Glutamatergic neuron (in vitro differentiated cells): ENCODE results near the gene ZNF267. TPM values are rescaled to one million over a fixed set of nuclear protein-coding genes. Genes with fewer than 3 reads are reported as not detected.

ENCODE experiments used
- DNase-seq: peaks from one replicate; pipeline ENCODE4 v3.0.0; 2022
- H3K27ac Mint-ChIP-seq: one replicate; pipeline ENCODE4 v1.8.0; 2020; ENCODE audit warnings: mild to moderate bottlenecking, mixed read lengths, inconsistent platforms; ENCODE audit not compliant: unreplicated experiment
- H3K27me3 Mint-ChIP-seq: one replicate; pipeline ENCODE4 v1.8.0; 2020; ENCODE audit warnings: mild to moderate bottlenecking, moderate library complexity, mixed read lengths, inconsistent platforms; ENCODE audit not compliant: unreplicated experiment
- H3K36me3 Mint-ChIP-seq: one replicate; pipeline ENCODE4 v1.8.0; 2020; ENCODE audit warnings: mild to moderate bottlenecking, mixed read lengths, inconsistent platforms; ENCODE audit not compliant: unreplicated experiment
- H3K4me1 Mint-ChIP-seq: one replicate; pipeline ENCODE4 v1.8.0; 2020; ENCODE audit warnings: mild to moderate bottlenecking, low read depth, mixed read lengths, inconsistent platforms; ENCODE audit not compliant: unreplicated experiment
- H3K4me3 Mint-ChIP-seq: one replicate; pipeline ENCODE4 v1.8.0; 2020; ENCODE audit warnings: mild to moderate bottlenecking, mixed read lengths, inconsistent platforms; ENCODE audit not compliant: unreplicated experiment
- H3K9me3 Mint-ChIP-seq: one replicate; pipeline ENCODE4 v1.8.0; 2020; ENCODE audit warnings: mild to moderate bottlenecking, moderate library complexity, mixed read lengths, inconsistent platforms; ENCODE audit not compliant: unreplicated experiment
- total RNA-seq: library from RNA; stranded (reverse); fragmentation: NEBNext Ultra II Directional; extraction: Animal tissue kit (Norgen Biotek cat#: 25700); gene quantifications from one replicate; pipeline ENCODE4 v1.2.1, GENCODE V29; 2021; ENCODE audit not compliant: unreplicated experiment
- TF ChIP-seq, protein P1 (sequence below): fragments of 200-600 bp; sonication (generic); IDR thresholded peaks from one replicate; pipeline ENCODE4 v1.5.0; 2021; ENCODE audit not compliant: partially characterized antibody, unreplicated experiment

ZNF267 gene
- total RNA-seq, 1 donor from 2014 or later: 10.0 TPM

DNA sequence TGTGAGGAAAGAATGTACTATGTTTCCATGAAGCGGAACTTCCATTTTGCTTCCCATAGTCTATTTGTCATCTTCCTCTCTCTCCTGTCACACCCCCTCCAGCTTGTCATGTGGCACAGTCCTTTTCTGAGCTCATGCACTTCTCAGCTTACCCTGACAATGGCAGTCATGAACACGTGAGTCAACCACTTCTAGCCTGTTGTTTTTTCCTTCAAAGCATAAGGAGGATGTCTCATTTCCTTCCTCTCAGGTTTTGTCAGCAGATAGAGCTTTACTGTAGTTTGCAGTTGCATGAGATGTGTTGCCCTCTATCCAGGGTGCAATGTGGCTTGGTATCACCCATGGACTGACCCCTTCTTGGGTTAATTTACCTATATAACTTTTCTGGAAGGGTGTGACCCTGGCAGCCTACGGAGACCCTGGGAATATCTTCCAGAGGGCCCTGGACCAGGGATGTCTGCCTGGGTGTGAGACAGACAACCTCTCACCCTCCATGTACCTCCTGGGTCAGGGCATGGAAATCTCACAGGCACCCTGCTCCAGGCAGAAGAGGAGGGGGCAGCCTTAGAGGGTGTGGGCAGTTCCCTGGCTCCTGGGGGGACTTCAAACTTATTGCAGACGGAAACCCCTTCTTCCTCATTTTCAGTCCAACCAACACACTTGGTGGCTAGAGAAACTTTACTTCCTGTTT is 4.0 kb upstream of the ZNF267 start:
- TF ChIP-seq, protein P1, sequence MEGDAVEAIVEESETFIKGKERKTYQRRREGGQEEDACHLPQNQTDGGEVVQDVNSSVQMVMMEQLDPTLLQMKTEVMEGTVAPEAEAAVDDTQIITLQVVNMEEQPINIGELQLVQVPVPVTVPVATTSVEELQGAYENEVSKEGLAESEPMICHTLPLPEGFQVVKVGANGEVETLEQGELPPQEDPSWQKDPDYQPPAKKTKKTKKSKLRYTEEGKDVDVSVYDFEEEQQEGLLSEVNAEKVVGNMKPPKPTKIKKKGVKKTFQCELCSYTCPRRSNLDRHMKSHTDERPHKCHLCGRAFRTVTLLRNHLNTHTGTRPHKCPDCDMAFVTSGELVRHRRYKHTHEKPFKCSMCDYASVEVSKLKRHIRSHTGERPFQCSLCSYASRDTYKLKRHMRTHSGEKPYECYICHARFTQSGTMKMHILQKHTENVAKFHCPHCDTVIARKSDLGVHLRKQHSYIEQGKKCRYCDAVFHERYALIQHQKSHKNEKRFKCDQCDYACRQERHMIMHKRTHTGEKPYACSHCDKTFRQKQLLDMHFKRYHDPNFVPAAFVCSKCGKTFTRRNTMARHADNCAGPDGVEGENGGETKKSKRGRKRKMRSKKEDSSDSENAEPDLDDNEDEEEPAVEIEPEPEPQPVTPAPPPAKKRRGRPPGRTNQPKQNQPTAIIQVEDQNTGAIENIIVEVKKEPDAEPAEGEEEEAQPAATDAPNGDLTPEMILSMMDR: no peak
- H3K4me1 Mint-ChIP-seq: peaks cover 2% of the 10 kb centered on the region
- peaks cover 4% of the 10 kb centered on the region for H3K9me3 Mint-ChIP-seq
- no peak overlapping the region for H3K27ac Mint-ChIP-seq
- H3K36me3 Mint-ChIP-seq: no peaks in the 10 kb centered on the region
- H3K4me3 Mint-ChIP-seq: peak overlapping the region; percentile 55
- no peak for DNase-seq
- H3K27me3 Mint-ChIP-seq: peaks cover 3% of the 10 kb centered on the region

DNA sequence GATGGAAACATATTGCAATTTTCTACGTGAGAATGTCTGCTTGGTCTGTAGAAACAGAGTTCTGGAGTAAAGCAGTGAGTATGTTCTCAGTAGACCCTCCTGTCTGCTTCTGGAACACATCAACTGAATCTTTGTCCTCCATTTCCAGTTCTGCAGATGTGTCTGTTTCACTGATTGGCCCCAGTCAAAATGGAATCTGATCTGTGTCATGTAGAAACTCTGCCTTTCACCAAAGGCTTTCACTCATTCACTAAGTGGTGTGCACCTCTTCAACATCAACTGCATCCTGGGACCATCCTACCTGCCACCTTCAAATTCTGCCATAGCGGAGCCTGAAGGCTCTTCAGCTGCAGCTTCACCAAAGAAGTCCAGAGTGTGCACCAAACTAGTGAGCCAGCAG is 2.8 kb upstream of the ZNF267 start:
- Mint-ChIP-seq H3K36me3 (no peaks in the 10 kb centered on the region), H3K4me1 (peaks cover 9% of the 10 kb centered on the region), H3K9me3 (peaks cover 4% of the 10 kb centered on the region), H3K27ac (no peak overlapping the region), H3K4me3 (no peak overlapping the region), H3K27me3 (peaks cover 3% of the 10 kb centered on the region)
- DNase-seq: no peak
- TF ChIP-seq, protein P1: no peak

DNA sequence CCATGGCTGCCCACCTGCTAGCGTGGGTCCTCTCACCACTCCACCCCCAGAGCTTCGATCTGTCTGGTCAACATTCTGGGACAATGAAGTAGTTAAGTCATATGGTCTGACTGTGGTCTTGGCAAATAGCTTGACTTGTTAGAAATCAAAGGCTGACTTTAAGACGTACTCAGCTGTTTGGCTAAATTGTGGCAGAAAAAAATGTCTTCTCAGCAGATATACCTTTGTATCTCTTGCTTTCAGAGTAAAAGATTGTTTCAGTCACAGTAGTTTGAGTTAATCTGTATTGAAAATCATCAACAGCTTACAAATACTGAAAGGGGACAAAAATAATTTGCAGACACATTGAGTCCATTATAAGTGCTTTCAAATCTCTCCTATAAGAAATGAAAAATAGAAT is 2.1 kb upstream of the ZNF267 start:
- Mint-ChIP-seq H3K9me3 (peaks cover 2% of the 10 kb centered on the region), H3K27ac (no peak overlapping the region), H3K4me3 (no peak overlapping the region), H3K4me1 (peaks cover 11% of the 10 kb centered on the region), H3K27me3 (peaks cover 3% of the 10 kb centered on the region), H3K36me3 (no peaks in the 10 kb centered on the region)
- no peak for DNase-seq
- TF ChIP-seq, protein P1: no peak

DNA sequence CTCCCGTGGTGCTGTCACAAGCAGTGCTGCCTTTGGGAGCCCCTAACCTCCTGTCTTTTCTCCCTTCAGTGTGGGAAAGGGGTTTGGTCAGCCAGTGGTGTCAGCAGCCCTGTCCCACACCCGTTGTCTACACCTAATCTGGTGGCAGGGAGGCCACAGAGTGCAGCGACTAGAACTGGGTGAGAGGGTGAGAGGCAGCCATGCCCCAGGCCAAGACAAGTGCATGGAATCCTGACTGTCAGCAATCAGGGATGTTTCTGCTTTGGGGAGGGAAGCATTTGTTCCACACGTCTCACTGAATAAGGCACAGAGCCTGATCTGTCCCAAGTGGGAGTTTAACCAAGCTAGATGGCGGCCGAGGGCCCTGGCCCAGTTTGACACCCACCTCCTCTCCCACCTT is 1.4 kb upstream of the ZNF267 start:
- Mint-ChIP-seq H3K36me3 (no peaks in the 10 kb centered on the region), H3K4me1 (peaks cover 11% of the 10 kb centered on the region)

More for the DNA sequence above, 1.4 kb upstream of the ZNF267 start:
- Mint-ChIP-seq H3K4me3 (peak overlapping the region; percentile 20), H3K27me3 (peaks cover 3% of the 10 kb centered on the region), H3K9me3 (peaks cover 2% of the 10 kb centered on the region), H3K27ac (no peak overlapping the region)
- no peak for DNase-seq
- TF ChIP-seq, protein P1: no peak
